Cardiac fibroblast (primary cell): Measurements from ENCODE around the gene ZDHHC13.

Source experiments
- DNase-seq, 2 donors: peaks; one replicate each; pipeline versions ENCODE4 v3.0.0 to v3.0.0-alpha.2; 2010; ENCODE audit warnings: low read depth in 2 of 2
- H3K4me3 ChIP-seq, 2 donors: replicated peaks in 1 of 2; 1 replicate in 1 of 2; 2 replicates in 1 of 2; pipeline ENCODE4 v1.5.1; 2011; ENCODE audit warnings: low read depth in 2 of 2, low read length in 2 of 2, mild to moderate bottlenecking in 2 of 2, moderate library complexity in 1 of 2
- CTCF ChIP-seq: IDR thresholded peaks from one replicate; pipeline ENCODE4 v1.5.1; 2011; ENCODE audit warnings: low read depth, mild to moderate bottlenecking, low read length, inconsistent platforms

Gene ZDHHC13

GRCh38 chr11:19087658-19088057 is 29.3 kb upstream of the ZDHHC13 start:
- no peak overlapping the region for H3K4me3 ChIP-seq
- DNase-seq: peak; percentile 81 to 85
- TF ChIP-seq CTCF: no peak

- DNase-seq: no peak
- H3K4me3 ChIP-seq: no peak overlapping the region
- TF ChIP-seq CTCF: no peak
Observed at GRCh38 chr11:19088791-19089190, 28.2 kb upstream of the ZDHHC13 start.

GRCh38 chr11:19089421-19089820 is 27.5 kb upstream of the ZDHHC13 start:
- no peak for DNase-seq
- no peak overlapping the region for H3K4me3 ChIP-seq
- no peak for TF ChIP-seq CTCF

GRCh38 chr11:19091366-19091765 is 25.6 kb upstream of the ZDHHC13 start:
- TF ChIP-seq CTCF: no peak
- no peak overlapping the region for H3K4me3 ChIP-seq
- peak; percentile 7 to 8 for DNase-seq

GRCh38 chr11:19092342-19092741 is 24.6 kb upstream of the ZDHHC13 start:
- no peak overlapping the region for H3K4me3 ChIP-seq
- no peak for DNase-seq
- TF ChIP-seq CTCF: no peak

- TF ChIP-seq CTCF: no peak
- no peak for DNase-seq
- no peak overlapping the region for H3K4me3 ChIP-seq
Observed at GRCh38 chr11:19092850-19093249, 24.1 kb upstream of the ZDHHC13 start.

GRCh38 chr11:19093976-19094375 is 23.0 kb upstream of the ZDHHC13 start:
- TF ChIP-seq CTCF: no peak
- H3K4me3 ChIP-seq: no peak overlapping the region
- DNase-seq: peak in 1 of 2 donors; percentile 20
